B cell (primary cell): Measurements from ENCODE around the gene PROCR. TPM values are rescaled to one million over a fixed set of nuclear protein-coding genes. Genes with fewer than 3 reads are reported as not detected.

Experiments used
- ATAC-seq: fragments of 200-7000 bp; cut with Tn5 transposase; one replicate; pipeline ENCODE4 v1.10.0; 2021; ENCODE audit warnings: low read depth, mild to moderate bottlenecking, moderate number of reproducible peaks, moderate library complexity
- CTCF ChIA-PET: fragments of 350-600 bp; sonication (Branson Sonifier 250); formaldehyde crosslinking; loops from one replicate; lab custom pipeline; 2021; ENCODE audit warnings: antibody characterized with exemption, inconsistent platforms; lab: Charles Lee
- POLR2A ChIA-PET: fragments of 350-600 bp; sonication (Branson Sonifier 250); formaldehyde crosslinking; loops from one replicate; lab custom pipeline; 2021; ENCODE audit warnings: antibody characterized with exemption; lab: Charles Lee
- DNase-seq: peaks from one replicate; pipeline ENCODE4 v3.0.0; 2013
- H2AFZ ChIP-seq: 2 replicates; pipeline ENCODE4 v1.6.1; 2012; ENCODE audit warnings: mild to moderate bottlenecking, low read depth, low read length; ENCODE audit not compliant: insufficient read depth, poor library complexity, severe bottlenecking
- H3K27ac ChIP-seq, 2 donors: 1 replicate in 1 of 2; 2 replicates in 1 of 2; pipeline ENCODE4 v1.5.1; 2012 to 2013; ENCODE audit warnings: low read length in 2 of 2, mild to moderate bottlenecking in 2 of 2, moderate library complexity in 1 of 2
- H3K27me3 ChIP-seq, 4 experiments: fragments of 200-600 bp in 1 of 4; sonication (generic) in 1 of 4; replicated peaks in 1 of 4; 1 replicate in 2 of 4; 2 replicates in 2 of 4; pipeline versions ENCODE4 v1.6.1 to v1.7.0; 2013 to 2016; ENCODE audit warnings: low read length in 3 of 4, mild to moderate bottlenecking in 2 of 4, mixed read lengths in 1 of 4, moderate library complexity in 1 of 4; ENCODE audit not compliant: insufficient read depth in 4 of 4, control insufficient read depth in 3 of 4; ENCODE audit errors: control extremely low read depth in 1 of 4
- H3K36me3 ChIP-seq, 2 experiments: replicated peaks in 1 of 2; 1 replicate in 1 of 2; 2 replicates in 1 of 2; pipeline versions ENCODE4 v1.6.1 to v1.7.1; 2013; ENCODE audit warnings: low read length in 1 of 2; ENCODE audit not compliant: insufficient read depth in 2 of 2, control insufficient read depth in 1 of 2; ENCODE audit errors: control extremely low read depth in 1 of 2, extremely low read depth in 1 of 2
- H3K4me1 ChIP-seq, 2 donors: fragments of 200-600 bp in 1 of 2; sonication (generic) in 1 of 2; 1 replicate in 1 of 2; 2 replicates in 1 of 2; pipeline versions ENCODE4 v1.5.1 to v1.6.1; 2013 to 2017; ENCODE audit warnings: low read length in 2 of 2; ENCODE audit not compliant: control insufficient read depth in 2 of 2, insufficient read depth in 2 of 2
- H3K4me2 ChIP-seq: replicated peaks from 2 replicates; pipeline ENCODE3; 2012; ENCODE audit warnings: mild to moderate bottlenecking, low read depth, low read length; ENCODE audit not compliant: poor library complexity, severe bottlenecking
- H3K4me3 ChIP-seq, 5 experiments: fragments of 200-600 bp in 1 of 5; sonication (generic) in 1 of 5; 1 replicate in 3 of 5; 2 replicates in 2 of 5; pipeline versions ENCODE4 v1.5.1 to v1.7.0; 2011 to 2016; ENCODE audit warnings: low read length in 4 of 5, mild to moderate bottlenecking in 4 of 5, low read depth in 2 of 5, control low read depth in 1 of 5, moderate library complexity in 1 of 5; ENCODE audit not compliant: insufficient read depth in 1 of 5; ENCODE audit errors: control extremely low read depth in 1 of 5, extremely low read depth in 1 of 5
- H3K79me2 ChIP-seq: fragments of 200-600 bp; sonication (generic); one replicate; pipeline ENCODE4 v1.6.0; 2016; ENCODE audit warnings: low read length; ENCODE audit not compliant: control insufficient read depth, insufficient read depth
- H3K9ac ChIP-seq: fragments of 200-600 bp; sonication (generic); 2 replicates; pipeline ENCODE4 v1.6.1; 2017; ENCODE audit warnings: mild to moderate bottlenecking, low read length, moderate library complexity
- H3K9me3 ChIP-seq, 3 donors: one replicate each; pipeline versions ENCODE4 v1.6.1 to v1.7.1; 2013; ENCODE audit warnings: low read length in 2 of 3; ENCODE audit not compliant: control insufficient read depth in 2 of 3, insufficient read depth in 1 of 3; ENCODE audit errors: control extremely low read depth in 1 of 3
- H4K20me1 ChIP-seq: 2 replicates; pipeline ENCODE4 v1.6.0; 2012; ENCODE audit warnings: mild to moderate bottlenecking, low read length; ENCODE audit not compliant: insufficient read depth, control insufficient read depth, poor library complexity, severe bottlenecking
- H3K27ac Mint-ChIP-seq: one replicate; pipeline ENCODE4 v1.8.0; 2021; ENCODE audit warnings: mixed read lengths
- H3K27me3 Mint-ChIP-seq: one replicate; pipeline ENCODE4 v1.8.0; 2021; ENCODE audit warnings: mixed read lengths
- H3K4me1 Mint-ChIP-seq: one replicate; pipeline ENCODE4 v1.8.0; 2021; ENCODE audit warnings: mixed read lengths
- H3K4me3 Mint-ChIP-seq: one replicate; pipeline ENCODE4 v1.8.0; 2021; ENCODE audit warnings: mixed read lengths
- H3K9me3 Mint-ChIP-seq: one replicate; pipeline ENCODE4 v1.8.0; 2022; ENCODE audit warnings: mixed read lengths; ENCODE audit not compliant: insufficient read depth
- EZH2 ChIP-seq: IDR thresholded peaks from 2 replicates; pipeline ENCODE4 v1.6.1; 2012; ENCODE audit warnings: borderline replicate concordance, low read depth, mild to moderate bottlenecking, moderate library complexity, low read length; ENCODE audit not compliant: insufficient read depth, poor library complexity, severe bottlenecking
- WGBS: methylation state at CpG from one replicate; pipeline ENCODE4 v1.1.5; 2013; ENCODE audit warnings: missing lambda C conversion rate; ENCODE audit not compliant: insufficient coverage; 5-methylcytosine and 5-hydroxymethylcytosine counted together
- intact Hi-C: fragments of 100-400 bp; cut with micrococcal nuclease; formaldehyde crosslinking; loops from one replicate; pipeline ENCODE4 v1.10.0; 2022
- polyA plus RNA-seq: library from polyadenylated mRNA; depleted of rRNA; stranded (reverse); fragments of >200 nt; gene quantifications from 2 replicates; pipeline ENCODE4 v1.2.3, GENCODE V29; 2012
- total RNA-seq, 2 donors: library from RNA; stranded (reverse); fragments of 120-200 nt in 1 of 2; gene quantifications; 1 replicate in 1 of 2; 2 replicates in 1 of 2; pipeline versions ENCODE4 v1.2.3 to v1.2.4, GENCODE V29; 2013 to 2022
- TF ChIP-seq, protein P1 (sequence below): fragments of 200-600 bp; IDR thresholded peaks from one replicate; pipeline ENCODE4 v1.8.0; 2022; ENCODE audit warnings: antibody characterized with exemption, mild to moderate bottlenecking

PROCR gene
- total and polyA plus RNA-seq, 2 donors (not counting 1 experiment from before 2014, with no cell fraction given): 0.30 to 0.57 TPM

DNA sequence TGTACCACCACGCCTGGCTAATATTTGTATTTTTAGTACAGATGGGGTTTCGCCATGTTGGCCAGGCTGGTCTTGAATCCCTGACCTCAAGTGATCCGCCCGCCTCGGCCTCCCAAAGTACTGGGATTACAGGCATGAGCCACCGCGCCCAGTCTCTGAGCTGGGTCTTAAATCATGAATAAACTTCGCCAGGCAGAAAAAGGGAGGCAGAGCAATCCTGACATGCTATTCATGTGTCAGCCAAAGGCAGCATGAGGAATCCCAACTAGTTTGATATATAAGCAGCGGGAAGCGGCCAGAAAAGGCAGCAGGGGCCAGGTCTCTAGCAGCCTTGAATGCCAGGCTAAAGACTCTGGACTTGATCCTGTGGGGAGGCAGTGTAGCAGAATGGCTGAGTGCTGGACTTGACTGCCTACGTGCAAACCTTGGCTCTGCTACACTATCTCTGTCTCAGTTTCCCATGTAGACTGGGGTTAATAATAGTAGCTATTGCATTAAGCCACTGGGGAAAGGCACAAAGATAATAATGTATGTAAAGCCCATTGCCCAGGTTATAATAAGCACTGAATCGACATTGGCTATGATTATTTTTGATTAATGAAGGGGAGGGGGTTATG lies 1.8 kb downstream of the PROCR start:
- Histone ChIP-seq H3K9me3 (peaks cover 0 to 7% (median 0%) of the 10 kb centered on the region in 3 donors), H3K9ac (no peak overlapping the region), H3K4me3 (no peak overlapping the region), H2AFZ (no peak overlapping the region), H3K27me3 (no peaks in the 10 kb centered on the region), H4K20me1 (no peaks in the 10 kb centered on the region), H3K36me3 (no peaks in the 10 kb centered on the region), H3K27ac (no peak overlapping the region), H3K4me1 (peaks cover 9% of the 10 kb centered on the region in 2 donors), H3K79me2 (no peaks in the 10 kb centered on the region), H3K4me2 (no peak overlapping the region)
- POLR2A ChIA-PET: no interaction called here
- peaks cover 13% of the 10 kb centered on the region for H3K4me1 Mint-ChIP-seq
- H3K27me3 Mint-ChIP-seq: no peaks in the 10 kb centered on the region
- WGBS: 99% methylated on average over 11 of the region's 12 CpGs
- TF ChIP-seq, protein P1, sequence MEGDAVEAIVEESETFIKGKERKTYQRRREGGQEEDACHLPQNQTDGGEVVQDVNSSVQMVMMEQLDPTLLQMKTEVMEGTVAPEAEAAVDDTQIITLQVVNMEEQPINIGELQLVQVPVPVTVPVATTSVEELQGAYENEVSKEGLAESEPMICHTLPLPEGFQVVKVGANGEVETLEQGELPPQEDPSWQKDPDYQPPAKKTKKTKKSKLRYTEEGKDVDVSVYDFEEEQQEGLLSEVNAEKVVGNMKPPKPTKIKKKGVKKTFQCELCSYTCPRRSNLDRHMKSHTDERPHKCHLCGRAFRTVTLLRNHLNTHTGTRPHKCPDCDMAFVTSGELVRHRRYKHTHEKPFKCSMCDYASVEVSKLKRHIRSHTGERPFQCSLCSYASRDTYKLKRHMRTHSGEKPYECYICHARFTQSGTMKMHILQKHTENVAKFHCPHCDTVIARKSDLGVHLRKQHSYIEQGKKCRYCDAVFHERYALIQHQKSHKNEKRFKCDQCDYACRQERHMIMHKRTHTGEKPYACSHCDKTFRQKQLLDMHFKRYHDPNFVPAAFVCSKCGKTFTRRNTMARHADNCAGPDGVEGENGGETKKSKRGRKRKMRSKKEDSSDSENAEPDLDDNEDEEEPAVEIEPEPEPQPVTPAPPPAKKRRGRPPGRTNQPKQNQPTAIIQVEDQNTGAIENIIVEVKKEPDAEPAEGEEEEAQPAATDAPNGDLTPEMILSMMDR: no peak
- TF ChIP-seq EZH2: no peak
- intact Hi-C loops: no loop called here
- H3K9me3 Mint-ChIP-seq: no peaks in the 10 kb centered on the region
- ATAC-seq (no peak), DNase-seq (no peak)
- H3K27ac Mint-ChIP-seq: no peak overlapping the region
- CTCF ChIA-PET: interaction anchor here (0.7 kb wide), 1 partner anchor 272 kb away, joined by 4 read pairs; no protein-coding TSS in a partner anchor
- H3K4me3 Mint-ChIP-seq: no peak overlapping the region

GRCh38 chr20:35174458-35175216 lies 2.8 kb downstream of the PROCR start:
- H3K4me2 ChIP-seq: no peak overlapping the region
- H3K27ac ChIP-seq: no peak overlapping the region
- no peaks in the 10 kb centered on the region for H3K36me3 ChIP-seq
- peaks cover 13% of the 10 kb centered on the region for H3K4me1 Mint-ChIP-seq
- no peak overlapping the region for H3K4me3 Mint-ChIP-seq
- ATAC-seq: no peak
- H3K9me3 ChIP-seq: peaks cover 0 to 7% (median 0%) of the 10 kb centered on the region in 3 donors
- no peaks in the 10 kb centered on the region for H3K27me3 ChIP-seq
- H2AFZ ChIP-seq: no peak overlapping the region
- H3K9me3 Mint-ChIP-seq: no peaks in the 10 kb centered on the region
- TF ChIP-seq, protein P1: no peak
- no peak for TF ChIP-seq EZH2
- H3K4me3 ChIP-seq: no peak overlapping the region
- DNase-seq: no peak
- intact Hi-C loops: no loop called here
- H3K27me3 Mint-ChIP-seq: no peaks in the 10 kb centered on the region
- H3K9ac ChIP-seq: no peak overlapping the region
- peaks cover 9% of the 10 kb centered on the region in 2 donors for H3K4me1 ChIP-seq
- POLR2A ChIA-PET: no interaction called here
- H4K20me1 ChIP-seq: no peaks in the 10 kb centered on the region
- WGBS: 96% methylated on average over 36 of the region's 49 CpGs
- no peaks in the 10 kb centered on the region for H3K79me2 ChIP-seq
- no peak overlapping the region for H3K27ac Mint-ChIP-seq
- CTCF ChIA-PET: interaction anchor here (0.6 kb wide), 1 partner anchor 30 kb away, joined by 3 read pairs; no protein-coding TSS in a partner anchor
